ENCODE data around the gene SLC30A10. TPM values are rescaled to one million over a fixed set of nuclear protein-coding genes. Genes with fewer than 3 reads are reported as not detected.

Gene SLC30A10
- total and polyA plus RNA-seq, 2 of the 13 experiments (the other 11 are each of a cell fraction or from before 2014, with no cell fraction given): 20.9 to 30.2 TPM

DNA sequence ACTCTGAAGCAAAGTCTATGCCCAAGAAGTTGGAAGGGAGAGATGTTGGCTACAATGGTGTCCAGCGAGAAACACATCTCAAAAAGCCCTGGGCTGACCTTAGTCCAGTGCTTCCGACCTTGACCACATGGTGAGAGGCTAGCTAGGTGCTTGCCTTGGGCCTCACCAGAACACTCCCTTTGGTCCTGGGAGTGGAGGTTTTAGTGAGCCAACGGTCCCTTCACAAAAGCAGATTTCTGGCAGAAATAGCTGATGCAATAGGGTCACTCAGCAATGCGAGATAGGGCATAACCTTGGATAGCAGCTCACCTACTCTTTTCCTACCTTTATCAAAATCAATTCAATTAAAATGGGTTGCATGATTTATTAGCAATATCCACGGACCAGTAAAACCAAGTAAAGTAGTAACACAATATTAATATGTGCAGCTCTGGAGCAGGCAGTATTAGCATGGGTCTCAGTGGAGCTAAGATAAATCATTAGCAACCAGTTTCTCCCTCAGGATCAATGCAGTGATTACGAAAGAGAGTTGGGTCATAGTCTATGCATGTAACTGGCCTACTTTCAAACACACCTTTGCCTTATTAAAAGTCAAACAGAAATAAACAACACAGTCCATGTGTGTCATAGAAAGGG is 1.9 kb downstream of the SLC30A10 start (continued):
- 0 out of 2 replicates have a peak, but pooled peaks have one; percentile 43 for TF ChIP-seq ZNF747 (CRISPR knock-in tag; IDR thresholded peaks at IDR 0.05; ENCODE audit: borderline replicate concordance)
- no peak for TF ChIP-seq MTA1 (CRISPR knock-in tag; IDR thresholded peaks at IDR 0.05; ENCODE audit: borderline replicate concordance)
- TF ChIP-seq ZNF414 (CRISPR knock-in tag; IDR thresholded peaks at IDR 0.05): no peak
- TF ChIP-seq SKI (IDR thresholded peaks at IDR 0.05; ENCODE audit: partially characterized antibody): peak; percentile 76
- TF ChIP-seq ZNF430 (CRISPR knock-in tag; IDR thresholded peaks at IDR 0.05): peak; percentile 48; the same call in 1 of the 2 replicates
- peak; percentile 21; the same call in 1 of the 2 replicates for TF ChIP-seq ZNF441 (CRISPR knock-in tag; IDR thresholded peaks at IDR 0.05; ENCODE audit: borderline replicate concordance)
- TF ChIP-seq ZFX (CRISPR knock-in tag; IDR thresholded peaks at IDR 0.05; ENCODE audit: low read depth): peak; percentile 81
- peak; percentile 79 for TF ChIP-seq HNF4A (CRISPR knock-in tag; IDR thresholded peaks at IDR 0.05)
- peak; percentile 67; the same call in 1 of the 2 replicates for TF ChIP-seq FOXK1 (CRISPR knock-in tag; IDR thresholded peaks at IDR 0.05; ENCODE audit: borderline replicate concordance, low read depth)
- peak; percentile 70; the same call in 1 of the 2 replicates for TF ChIP-seq PITX1 (CRISPR knock-in tag; IDR thresholded peaks at IDR 0.05)
- peak; percentile 57; the same call in 1 of the 2 replicates for TF ChIP-seq TARDBP (CRISPR knock-in tag; IDR thresholded peaks at IDR 0.05)
- TF ChIP-seq, protein P1, sequence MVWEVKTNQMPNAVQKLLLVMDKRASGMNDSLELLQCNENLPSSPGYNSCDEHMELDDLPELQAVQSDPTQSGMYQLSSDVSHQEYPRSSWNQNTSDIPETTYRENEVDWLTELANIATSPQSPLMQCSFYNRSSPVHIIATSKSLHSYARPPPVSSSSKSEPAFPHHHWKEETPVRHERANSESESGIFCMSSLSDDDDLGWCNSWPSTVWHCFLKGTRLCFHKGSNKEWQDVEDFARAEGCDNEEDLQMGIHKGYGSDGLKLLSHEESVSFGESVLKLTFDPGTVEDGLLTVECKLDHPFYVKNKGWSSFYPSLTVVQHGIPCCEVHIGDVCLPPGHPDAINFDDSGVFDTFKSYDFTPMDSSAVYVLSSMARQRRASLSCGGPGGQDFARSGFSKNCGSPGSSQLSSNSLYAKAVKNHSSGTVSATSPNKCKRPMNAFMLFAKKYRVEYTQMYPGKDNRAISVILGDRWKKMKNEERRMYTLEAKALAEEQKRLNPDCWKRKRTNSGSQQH (CRISPR knock-in tag; IDR thresholded peaks at IDR 0.05; ENCODE audit: low read depth): peak; percentile 70; the same call in 1 of the 2 replicates
- TF ChIP-seq, protein P2, sequence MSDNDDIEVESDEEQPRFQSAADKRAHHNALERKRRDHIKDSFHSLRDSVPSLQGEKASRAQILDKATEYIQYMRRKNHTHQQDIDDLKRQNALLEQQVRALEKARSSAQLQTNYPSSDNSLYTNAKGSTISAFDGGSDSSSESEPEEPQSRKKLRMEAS (IDR thresholded peaks at IDR 0.05): peak; percentile 21
- TF ChIP-seq, protein P3, sequence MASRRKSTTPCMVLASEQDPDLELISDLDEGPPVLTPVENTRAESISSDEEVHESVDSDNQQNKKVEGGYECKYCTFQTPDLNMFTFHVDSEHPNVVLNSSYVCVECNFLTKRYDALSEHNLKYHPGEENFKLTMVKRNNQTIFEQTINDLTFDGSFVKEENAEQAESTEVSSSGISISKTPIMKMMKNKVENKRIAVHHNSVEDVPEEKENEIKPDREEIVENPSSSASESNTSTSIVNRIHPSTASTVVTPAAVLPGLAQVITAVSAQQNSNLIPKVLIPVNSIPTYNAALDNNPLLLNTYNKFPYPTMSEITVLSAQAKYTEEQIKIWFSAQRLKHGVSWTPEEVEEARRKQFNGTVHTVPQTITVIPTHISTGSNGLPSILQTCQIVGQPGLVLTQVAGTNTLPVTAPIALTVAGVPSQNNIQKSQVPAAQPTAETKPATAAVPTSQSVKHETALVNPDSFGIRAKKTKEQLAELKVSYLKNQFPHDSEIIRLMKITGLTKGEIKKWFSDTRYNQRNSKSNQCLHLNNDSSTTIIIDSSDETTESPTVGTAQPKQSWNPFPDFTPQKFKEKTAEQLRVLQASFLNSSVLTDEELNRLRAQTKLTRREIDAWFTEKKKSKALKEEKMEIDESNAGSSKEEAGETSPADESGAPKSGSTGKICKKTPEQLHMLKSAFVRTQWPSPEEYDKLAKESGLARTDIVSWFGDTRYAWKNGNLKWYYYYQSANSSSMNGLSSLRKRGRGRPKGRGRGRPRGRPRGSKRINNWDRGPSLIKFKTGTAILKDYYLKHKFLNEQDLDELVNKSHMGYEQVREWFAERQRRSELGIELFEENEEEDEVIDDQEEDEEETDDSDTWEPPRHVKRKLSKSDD (CRISPR knock-in tag; IDR thresholded peaks at IDR 0.05; ENCODE audit: low read depth): 0 out of 2 replicates have a peak, but pooled peaks have one; percentile 18
- TF ChIP-seq ZNF264 (CRISPR knock-in tag; IDR thresholded peaks at IDR 0.05): peak; percentile 78; the same call in 1 of the 2 replicates
- no peak for TF ChIP-seq ZNF776 (CRISPR knock-in tag; IDR thresholded peaks at IDR 0.05)
- TF ChIP-seq ZMYM4 (CRISPR knock-in tag; IDR thresholded peaks at IDR 0.05): peak; percentile 62
- TF ChIP-seq, protein P4, sequence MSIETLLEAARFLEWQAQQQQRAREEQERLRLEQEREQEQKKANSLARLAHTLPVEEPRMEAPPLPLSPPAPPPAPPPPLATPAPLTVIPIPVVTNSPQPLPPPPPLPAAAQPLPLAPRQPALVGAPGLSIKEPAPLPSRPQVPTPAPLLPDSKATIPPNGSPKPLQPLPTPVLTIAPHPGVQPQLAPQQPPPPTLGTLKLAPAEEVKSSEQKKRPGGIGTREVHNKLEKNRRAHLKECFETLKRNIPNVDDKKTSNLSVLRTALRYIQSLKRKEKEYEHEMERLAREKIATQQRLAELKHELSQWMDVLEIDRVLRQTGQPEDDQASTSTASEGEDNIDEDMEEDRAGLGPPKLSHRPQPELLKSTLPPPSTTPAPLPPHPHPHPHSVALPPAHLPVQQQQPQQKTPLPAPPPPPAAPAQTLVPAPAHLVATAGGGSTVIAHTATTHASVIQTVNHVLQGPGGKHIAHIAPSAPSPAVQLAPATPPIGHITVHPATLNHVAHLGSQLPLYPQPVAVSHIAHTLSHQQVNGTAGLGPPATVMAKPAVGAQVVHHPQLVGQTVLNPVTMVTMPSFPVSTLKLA (IDR thresholded peaks at IDR 0.05): peak; percentile 52
- no peak for TF ChIP-seq ELF4 (CRISPR knock-in tag; IDR thresholded peaks at IDR 0.05; ENCODE audit: borderline replicate concordance)
- TF ChIP-seq ZNF781 (CRISPR knock-in tag; IDR thresholded peaks at IDR 0.05; ENCODE audit: borderline replicate concordance, not compliant biosample characterization): no peak
- no peak for TF ChIP-seq RARG (CRISPR knock-in tag; IDR thresholded peaks at IDR 0.05; ENCODE audit: low read depth)
